Stimulated activated CD4-positive, alpha-beta T cell treated with anti-CD3 and anti-CD28 coated beads, Interleukin-15, amount 100 ng/mL, for 1 hour (primary cell): Measurements from ENCODE around the gene GM2A.
"Not testable (repeated sequence)": the region's sequence is repeated elsewhere in the genome, so short reads cannot be mapped to it uniquely, and the experiment has no call there.

ENCODE experiments used
- DNase-seq, 2 donors: peaks; one replicate each; pipeline ENCODE4 v3.0.0-alpha.2; 2020; ENCODE audit warnings: low read depth in 1 of 2, low spot score in 1 of 2

The GM2A gene

GRCh38 chr5:151284392-151284967 lies 31.5 kb downstream of the GM2A start:
- no peak for DNase-seq

GRCh38 chr5:151285683-151286082 lies 32.7 kb downstream of the GM2A start:
- DNase-seq: no peak

DNA sequence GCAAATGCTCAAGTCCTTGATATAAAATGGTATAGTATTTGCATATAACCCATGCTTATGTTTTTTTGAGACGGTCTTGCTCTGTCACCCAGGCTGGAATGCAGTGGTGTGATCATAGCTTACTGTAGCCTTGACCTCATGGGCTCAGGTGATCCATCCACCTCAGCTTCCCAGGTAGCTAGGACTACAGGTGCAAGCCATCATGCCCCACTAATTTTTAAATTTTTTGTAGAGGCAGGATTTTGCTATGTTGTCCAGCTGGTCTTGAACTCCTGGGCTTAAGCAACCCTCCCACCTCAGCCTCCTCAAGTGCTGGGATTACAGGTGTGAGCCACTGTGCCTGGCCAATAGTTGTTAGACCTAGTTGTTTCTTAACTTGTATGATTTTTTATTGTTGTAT lies 33.3 kb downstream of the GM2A start:
- DNase-seq: no peak

DNA sequence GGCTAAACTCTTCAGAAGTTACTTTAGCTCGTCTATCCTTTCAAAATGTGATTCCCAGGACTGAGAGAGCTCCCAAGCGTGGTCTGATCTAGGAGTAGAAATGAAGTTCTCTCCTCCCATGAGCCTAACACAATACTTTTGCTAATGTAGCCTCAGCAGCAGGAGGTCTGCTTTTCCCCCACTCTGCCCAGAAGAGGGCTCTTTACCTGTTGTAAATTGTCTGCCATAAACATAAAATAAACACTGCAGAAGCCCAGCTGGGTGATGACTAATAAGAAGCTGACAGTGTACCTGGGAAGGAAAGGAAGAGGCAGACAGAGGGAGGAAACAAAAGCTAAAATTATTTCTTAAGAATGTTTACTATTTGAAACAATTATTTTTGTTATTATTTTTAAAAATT lies 35.2 kb downstream of the GM2A start:
- DNase-seq: no peak

DNA sequence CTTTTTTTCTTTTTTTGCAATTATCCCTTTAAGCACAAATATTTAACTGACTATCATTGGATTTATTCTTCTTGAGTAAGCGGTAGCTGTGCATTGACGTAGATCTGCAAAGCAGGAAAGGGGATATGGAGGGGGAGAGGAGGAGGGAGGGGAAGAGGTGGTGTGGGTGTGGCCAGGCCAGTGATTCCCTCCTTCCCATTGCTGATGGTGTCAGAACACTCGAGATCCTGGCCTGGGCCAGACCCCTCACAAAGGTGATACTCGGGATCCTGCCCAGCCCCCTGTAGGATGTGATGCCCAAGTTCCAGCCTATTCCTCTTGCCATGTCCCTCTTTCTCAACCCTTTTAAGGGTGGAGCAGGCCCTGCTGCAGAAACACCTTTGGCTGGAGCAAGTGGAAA lies 40.6 kb downstream of the GM2A start:
- DNase-seq: no peak

DNA sequence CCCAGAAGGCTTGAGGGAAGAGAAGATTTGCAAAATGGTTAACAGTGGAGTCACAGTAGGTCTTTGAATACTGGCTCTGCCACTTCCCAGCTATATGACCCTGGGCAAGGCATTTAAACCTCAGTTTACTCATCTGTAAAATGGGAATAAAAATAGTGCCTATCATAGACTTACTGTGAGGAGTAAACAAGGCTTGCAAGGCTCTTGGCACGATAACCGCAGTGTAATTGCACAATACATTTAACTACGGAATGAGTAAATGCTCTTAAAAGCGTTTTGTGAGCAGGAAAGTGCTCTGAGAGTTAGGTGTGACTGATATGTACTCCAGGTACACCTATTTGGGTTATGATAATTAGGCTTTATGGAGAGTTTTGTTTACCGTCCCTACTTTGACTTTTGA lies 42.2 kb downstream of the GM2A start:
- DNase-seq: no peak

GRCh38 chr5:151295791-151296477 lies 42.9 kb downstream of the GM2A start:
- DNase-seq: no peak

- DNase-seq: no peak
These were observed 43.5 kb downstream of the GM2A start for GRCh38 chr5:151296478-151296830.

DNA sequence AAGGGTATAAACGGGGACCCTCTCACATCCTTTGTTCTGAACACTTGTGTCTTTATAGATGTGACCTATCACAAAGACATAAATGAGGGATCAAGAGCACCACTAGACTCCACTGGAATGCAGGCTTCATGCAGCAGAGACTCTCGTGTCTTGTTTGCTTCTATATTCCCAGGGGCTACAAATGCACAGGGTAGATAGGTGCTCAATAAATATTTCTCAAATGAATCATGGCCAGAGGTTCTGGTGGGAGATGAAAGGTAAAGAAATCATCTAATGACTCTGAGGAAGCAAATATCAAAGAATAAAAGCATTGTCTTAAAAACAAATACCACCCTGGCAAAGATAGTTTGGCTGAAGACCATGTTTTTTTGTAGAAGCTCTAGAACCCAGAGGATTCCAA lies 44.0 kb downstream of the GM2A start:
- no peak for DNase-seq

DNA sequence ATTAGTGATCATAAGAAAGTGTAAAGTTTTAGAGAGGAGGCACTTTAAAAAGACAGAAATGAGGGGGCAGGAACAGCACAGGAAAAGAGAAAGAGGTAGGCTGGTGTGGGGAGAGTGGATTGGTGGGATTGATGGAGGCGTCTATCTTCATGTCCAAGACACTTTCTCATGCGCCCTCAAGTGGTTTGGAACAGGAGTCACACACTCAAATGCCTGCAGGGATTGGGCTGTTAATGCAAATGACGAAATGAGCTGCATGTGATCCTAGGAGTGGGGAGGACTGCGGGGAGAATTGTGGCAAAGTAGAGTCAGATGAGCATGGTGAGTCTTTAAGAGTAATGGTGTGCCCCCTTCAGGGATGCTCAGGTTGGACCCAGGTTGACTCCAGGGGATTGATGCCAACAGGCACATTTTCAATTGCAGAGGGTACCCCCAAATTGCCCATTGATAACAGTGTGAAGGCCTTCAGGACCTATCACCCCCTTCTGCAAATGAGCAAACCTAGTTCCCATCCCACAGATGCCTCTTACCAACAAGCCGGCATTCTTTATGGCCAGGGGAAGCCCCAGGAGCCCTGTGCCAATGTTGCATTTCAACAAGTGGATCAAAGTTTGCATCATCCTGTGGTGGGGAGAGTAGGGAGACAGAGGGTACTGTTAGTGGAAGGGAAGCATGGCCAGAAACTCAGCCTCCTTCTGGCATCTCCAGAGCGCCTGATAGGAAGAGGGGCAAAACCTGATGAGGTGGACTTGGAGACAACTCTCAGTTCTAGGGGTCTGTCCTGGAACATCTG lies 45.3 kb downstream of the GM2A start:
- no peak for DNase-seq

- DNase-seq: no peak
These were observed 50.7 kb downstream of the GM2A start, which contains the start of gene SLC36A3 for GRCh38 chr5:151303666-151304065. TSS of gene SLC36A3 (minus strand) at chr5:151303766. CDS start at chr5:151303354, 412 bp downstream.

DNA sequence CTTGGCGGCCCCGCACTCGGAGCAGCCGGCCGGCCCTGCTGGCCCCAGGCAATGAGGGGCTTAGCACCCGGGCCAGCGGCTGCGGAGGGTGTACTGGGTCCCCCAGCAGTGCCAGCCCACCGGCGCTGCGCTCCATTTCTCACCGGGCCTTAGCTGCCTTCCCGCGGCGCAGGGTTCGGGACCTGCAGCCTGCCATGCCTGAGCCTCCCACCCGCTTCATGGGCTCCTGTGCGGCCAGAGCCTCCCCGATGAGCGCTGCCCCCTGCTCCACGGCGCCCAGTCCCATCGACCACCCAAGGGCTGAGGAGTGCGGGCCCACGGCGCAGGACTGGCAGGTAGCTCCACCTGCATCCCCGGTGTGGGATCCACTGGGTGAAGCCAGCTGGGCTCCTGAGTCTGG lies 56.3 kb downstream of the GM2A start:
- DNase-seq: not testable (repeated sequence)

DNA sequence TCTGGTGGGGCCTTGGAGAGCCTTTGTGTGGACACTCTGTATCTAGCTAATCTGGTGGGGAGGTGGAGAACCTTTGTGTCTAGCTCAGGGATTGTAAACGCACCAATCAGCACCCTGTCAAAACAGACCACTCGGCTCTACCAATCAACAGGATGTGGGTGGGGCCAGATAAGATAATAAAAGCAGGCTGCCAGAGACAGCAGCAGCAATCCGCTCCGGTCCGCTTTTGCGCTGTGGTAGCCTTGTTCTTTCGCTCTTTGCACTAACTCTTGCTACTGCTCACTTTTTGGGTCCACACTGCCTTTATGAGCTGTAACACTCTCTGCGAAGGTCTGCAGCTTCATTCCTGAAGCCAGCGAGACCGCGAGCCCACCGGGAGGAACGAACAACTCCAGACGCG lies 56.8 kb downstream of the GM2A start:
- DNase-seq: not testable (repeated sequence)

DNA sequence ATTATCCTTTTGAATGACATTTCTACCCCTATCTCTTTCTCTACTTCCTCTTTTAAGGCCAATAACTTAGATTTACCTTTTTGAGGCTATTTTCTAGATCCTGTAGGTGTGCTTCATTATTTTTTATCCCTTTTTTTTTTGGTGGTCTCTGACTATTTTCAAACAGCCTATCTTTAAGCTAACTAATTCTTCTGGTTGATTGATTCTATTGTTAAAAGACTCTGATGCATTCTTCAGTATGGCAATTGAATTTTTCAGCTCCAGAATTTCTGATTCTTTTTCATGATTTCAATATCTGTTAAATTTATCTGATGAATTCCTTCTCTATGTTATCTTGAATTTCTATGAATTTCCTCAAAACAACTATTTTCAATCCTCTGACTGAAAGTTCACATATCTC lies 57.9 kb downstream of the GM2A start:
- no peak for DNase-seq

- no peak for DNase-seq
These were observed 59.9 kb downstream of the GM2A start for GRCh38 chr5:151312756-151313324.

- no peak for DNase-seq
These were observed 60.4 kb downstream of the GM2A start for GRCh38 chr5:151313357-151313756.

DNA sequence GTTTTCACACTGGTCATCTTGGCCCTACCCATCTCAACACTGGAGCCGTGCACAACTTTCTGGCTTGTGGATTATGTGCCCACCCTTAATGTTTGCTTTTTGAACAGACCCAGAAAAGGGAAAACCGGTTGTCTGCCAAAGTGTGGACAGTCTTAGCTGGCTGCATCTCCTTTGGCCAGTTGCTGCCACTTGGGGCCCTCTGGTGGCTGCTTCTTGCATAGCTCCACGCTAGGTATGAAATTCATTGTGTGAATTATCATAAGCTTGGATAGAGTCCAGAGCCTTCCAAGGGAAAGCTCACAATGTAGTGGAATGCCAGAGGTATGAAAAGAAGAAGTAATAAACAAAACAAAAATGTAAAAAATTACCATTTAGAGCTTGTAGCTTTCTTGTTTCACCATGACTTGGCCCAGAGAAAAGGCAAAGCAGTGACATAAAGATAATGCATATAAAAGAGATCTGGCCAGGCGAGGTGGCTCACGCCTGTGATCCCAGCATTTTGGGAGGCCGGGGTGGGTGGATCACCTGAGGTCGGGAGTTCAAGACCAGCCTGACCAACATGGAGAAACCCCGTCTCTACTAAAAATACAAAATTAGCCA lies 63.1 kb downstream of the GM2A start:
- peak; percentile 10 to 33 for DNase-seq

GRCh38 chr5:151317871-151318270 lies 64.9 kb downstream of the GM2A start:
- DNase-seq: no peak

- no peak for DNase-seq
These were observed 66.1 kb downstream of the GM2A start for GRCh38 chr5:151318850-151319732.
